ENCODE measurements around the gene AP3B1. TPM values are rescaled to one million over a fixed set of nuclear protein-coding genes. Genes with fewer than 3 reads are reported as not detected.

The AP3B1 gene
- total RNA-seq, 1 donor from 2014 or later: 105 TPM

GRCh38 chr5:77991084-77991483, 303.4 kb downstream of the AP3B1 start:
- Histone ChIP-seq H3F3A (ENCODE audit: low read depth) (peaks cover 40% of the 10 kb centered on the region), H3K4me3 (no peak overlapping the region), H3K9me3 (ENCODE audit: low read depth) (no peaks in the 10 kb centered on the region), H3K4me1 (peaks cover 76% of the 10 kb centered on the region), H4K20me1 (ENCODE audit: low read depth) (peaks cover 35% of the 10 kb centered on the region), H3K79me2 (ENCODE audit: low read depth) (no peaks in the 10 kb centered on the region), H2AFZ (replicated peaks) (no peak overlapping the region), H3K27ac (no peak overlapping the region), H3K9ac (no peak overlapping the region), H3K36me3 (no peaks in the 10 kb centered on the region), H3K27me3 (no peaks in the 10 kb centered on the region), H3K4me2 (peak overlapping the region; percentile 53)
- Mint-ChIP-seq H3K27ac (no peak overlapping the region), H3K4me3 (no peak overlapping the region), H3K4me1 (peaks cover 68% of the 10 kb centered on the region), H3K36me3 (peaks cover 2% of the 10 kb centered on the region), H3K27me3 (ENCODE audit: insufficient read depth, low read depth) (peaks cover 22% of the 10 kb centered on the region), H3K9me3 (no peaks in the 10 kb centered on the region)
- peak; percentile 60 for DNase-seq (ENCODE audit: low spot score)
- TF ChIP-seq EZH2 (IDR thresholded peaks at IDR 0.05) (no peak), EZH2phosphoT487 (IDR thresholded peaks at IDR 0.05) (no peak), CTCF (IDR thresholded peaks at IDR 0.05) (peak; percentile 34)

- H3K9me3 Mint-ChIP-seq: no peaks in the 10 kb centered on the region
- H3K4me3 Mint-ChIP-seq: peak overlapping the region; percentile 46
- Histone ChIP-seq H4K20me1 (ENCODE audit: low read depth) (peaks cover 35% of the 10 kb centered on the region), H3F3A (ENCODE audit: low read depth) (peaks cover 46% of the 10 kb centered on the region), H3K4me3 (no peak overlapping the region), H3K4me1 (peaks cover 81% of the 10 kb centered on the region), H3K27ac (no peak overlapping the region), H3K27me3 (no peaks in the 10 kb centered on the region), H3K9me3 (ENCODE audit: low read depth) (no peaks in the 10 kb centered on the region), H3K9ac (no peak overlapping the region), H3K79me2 (ENCODE audit: low read depth) (no peaks in the 10 kb centered on the region), H2AFZ (replicated peaks) (no peak overlapping the region), H3K4me2 (peak overlapping the region; percentile 53), H3K36me3 (no peaks in the 10 kb centered on the region)
- H3K27ac Mint-ChIP-seq: no peak overlapping the region
- peaks cover 64% of the 10 kb centered on the region for H3K4me1 Mint-ChIP-seq
- TF ChIP-seq CTCF (IDR thresholded peaks at IDR 0.05): no peak
- TF ChIP-seq EZH2 (IDR thresholded peaks at IDR 0.05): no peak
- TF ChIP-seq EZH2phosphoT487 (IDR thresholded peaks at IDR 0.05): no peak
- DNase-seq (ENCODE audit: low spot score): peak; percentile 50
- no peaks in the 10 kb centered on the region for H3K36me3 Mint-ChIP-seq
- H3K27me3 Mint-ChIP-seq (ENCODE audit: insufficient read depth, low read depth): peaks cover 31% of the 10 kb centered on the region
Measured at GRCh38 chr5:77990020-77990419, 304.5 kb downstream of the AP3B1 start.

- Histone ChIP-seq H3K27ac (no peak overlapping the region), H3K4me3 (no peak overlapping the region), H3K79me2 (ENCODE audit: low read depth) (no peaks in the 10 kb centered on the region), H2AFZ (replicated peaks) (no peak overlapping the region), H4K20me1 (ENCODE audit: low read depth) (peaks cover 22% of the 10 kb centered on the region), H3K36me3 (no peaks in the 10 kb centered on the region), H3K9ac (no peak overlapping the region), H3F3A (ENCODE audit: low read depth) (peaks cover 43% of the 10 kb centered on the region), H3K4me1 (peaks cover 76% of the 10 kb centered on the region), H3K27me3 (no peaks in the 10 kb centered on the region), H3K9me3 (ENCODE audit: low read depth) (no peaks in the 10 kb centered on the region), H3K4me2 (no peak overlapping the region)
- no peak for TF ChIP-seq CTCF (IDR thresholded peaks at IDR 0.05)
- TF ChIP-seq EZH2phosphoT487 (IDR thresholded peaks at IDR 0.05): no peak
- no peak for TF ChIP-seq EZH2 (IDR thresholded peaks at IDR 0.05)
- no peak for DNase-seq (ENCODE audit: low spot score)
- H3K27ac Mint-ChIP-seq: no peak overlapping the region
- peaks cover 26% of the 10 kb centered on the region for H3K27me3 Mint-ChIP-seq (ENCODE audit: insufficient read depth, low read depth)
- no peaks in the 10 kb centered on the region for H3K9me3 Mint-ChIP-seq
- peaks cover 53% of the 10 kb centered on the region for H3K4me1 Mint-ChIP-seq
- no peak overlapping the region for H3K4me3 Mint-ChIP-seq
- H3K36me3 Mint-ChIP-seq: no peaks in the 10 kb centered on the region
Measured at GRCh38 chr5:77987988-77988387, 306.5 kb downstream of the AP3B1 start.
